NCI-H2227 treated with DMSO at 0.1 percent for 48 hours (cell line): ENCODE data around the gene MAP7D1.
"Not testable (repeated sequence)": the region's sequence is repeated elsewhere in the genome, so short reads cannot be mapped to it uniquely, and the experiment has no call there.

Source experiments
- DNase-seq: peaks from one replicate; lab custom pipeline; 2025; lab: John Stamatoyannopoulos, UW

The MAP7D1 gene

DNA sequence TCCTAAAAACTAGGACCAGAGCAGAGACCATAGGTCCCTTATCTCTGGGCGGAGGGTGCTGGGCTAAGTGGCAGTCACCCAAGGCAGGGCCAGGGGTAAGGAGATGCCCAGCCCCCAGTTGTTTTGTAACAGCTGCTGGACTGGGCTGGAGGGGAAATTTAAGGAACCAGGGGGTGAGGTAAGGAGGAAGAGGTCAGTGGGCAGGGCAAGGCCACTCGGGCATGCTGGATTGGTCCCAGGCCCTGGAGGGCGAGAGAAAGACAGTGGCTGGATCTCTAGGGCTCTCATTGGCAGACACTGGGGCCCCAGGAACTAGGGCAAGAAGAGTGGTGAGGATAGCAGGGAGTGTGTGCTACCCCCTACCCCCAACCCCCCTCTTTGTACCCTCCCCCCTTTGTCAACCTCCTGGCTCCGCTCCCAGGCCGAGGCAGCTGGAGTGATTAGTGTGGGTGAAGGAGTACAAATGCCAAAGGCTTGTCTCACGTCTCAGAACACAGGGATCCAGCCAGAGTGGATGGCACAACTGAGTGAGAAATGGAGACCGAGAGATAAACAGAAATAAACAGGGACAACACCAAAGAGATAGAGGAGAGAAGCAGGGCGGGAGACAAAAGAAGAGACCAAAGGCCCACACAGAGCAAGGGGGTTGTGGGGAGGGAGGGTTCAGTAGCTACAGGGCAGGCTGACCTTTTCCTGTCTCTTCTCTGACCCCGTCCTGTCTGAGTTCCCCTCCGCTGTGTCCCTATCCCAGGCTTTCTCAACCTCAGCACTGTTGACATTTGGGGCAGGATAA lies 47.8 kb downstream of the MAP7D1 start:
- no peak for DNase-seq

DNA sequence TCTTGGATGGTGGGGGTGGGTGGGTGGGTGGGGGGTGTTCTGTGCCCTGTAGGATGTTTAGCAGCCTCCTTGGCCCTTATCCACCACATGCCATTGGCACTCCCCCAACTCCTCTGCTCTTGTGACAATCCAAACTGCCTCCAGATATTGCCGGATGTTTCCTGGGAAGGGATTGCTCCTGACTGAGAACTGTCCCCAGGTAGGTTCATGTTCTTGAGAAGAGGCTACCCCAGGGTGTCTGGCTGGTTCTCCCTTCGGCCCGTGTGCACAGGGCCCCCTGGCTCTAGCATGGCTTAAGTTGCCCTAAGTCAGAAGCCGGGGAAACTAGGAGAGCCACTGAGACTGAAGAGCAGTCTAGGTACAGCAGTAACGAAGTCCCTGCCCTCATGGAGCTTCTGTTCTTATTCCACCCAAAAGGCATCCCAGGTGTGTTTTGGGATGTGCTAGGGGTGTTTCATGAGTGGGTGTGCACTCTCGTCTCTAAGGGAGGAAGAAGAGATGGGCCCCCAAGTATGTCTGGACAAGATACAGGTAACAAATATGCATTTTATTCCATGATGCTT lies 48.5 kb downstream of the MAP7D1 start:
- no peak for DNase-seq

DNA sequence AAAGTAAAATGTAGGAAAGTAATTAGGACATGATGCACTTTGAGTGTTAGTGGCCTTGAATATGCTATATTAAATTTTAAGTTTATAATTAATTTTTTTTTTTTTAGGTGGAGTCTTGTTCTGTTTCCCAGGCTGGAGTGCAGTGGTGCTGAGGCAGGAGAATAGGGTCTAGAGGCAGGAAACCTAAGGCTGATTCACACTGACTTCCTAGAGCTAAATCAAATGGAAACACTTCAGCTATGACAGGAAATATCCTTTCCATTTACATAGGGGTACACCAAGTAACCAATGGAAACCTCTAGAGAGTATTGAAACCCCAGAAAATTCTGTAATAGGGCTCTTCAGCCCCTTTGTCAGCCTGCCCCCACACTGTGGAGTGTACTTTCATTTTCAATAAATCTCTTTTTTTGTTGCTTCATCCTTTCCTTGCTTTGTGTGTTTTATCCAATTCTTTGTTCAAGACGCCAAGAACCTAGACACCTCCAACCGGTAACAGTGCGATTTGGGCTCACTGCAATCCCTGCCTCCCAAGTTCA lies 50.4 kb downstream of the MAP7D1 start:
- no peak for DNase-seq

DNA sequence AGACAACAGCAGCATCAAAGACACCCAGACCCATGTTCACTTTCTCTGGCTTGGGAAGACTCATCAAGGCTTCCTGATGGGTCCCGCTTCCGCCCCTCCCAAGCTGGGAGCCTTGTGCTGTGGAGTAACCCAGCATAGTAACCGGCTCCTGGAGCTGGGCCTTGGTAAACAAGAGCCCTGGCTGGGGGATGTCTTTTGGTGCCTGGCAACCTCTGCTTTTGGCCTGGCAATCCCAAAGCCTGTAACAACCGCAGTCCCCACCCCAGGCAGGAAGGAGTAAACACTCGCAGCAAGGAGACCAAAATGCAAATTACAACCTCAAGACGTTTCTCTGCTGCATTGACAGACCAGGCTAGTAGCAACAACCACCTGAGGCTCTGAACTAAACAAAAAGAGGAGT lies 51.4 kb downstream of the MAP7D1 start:
- DNase-seq = no peak

DNA sequence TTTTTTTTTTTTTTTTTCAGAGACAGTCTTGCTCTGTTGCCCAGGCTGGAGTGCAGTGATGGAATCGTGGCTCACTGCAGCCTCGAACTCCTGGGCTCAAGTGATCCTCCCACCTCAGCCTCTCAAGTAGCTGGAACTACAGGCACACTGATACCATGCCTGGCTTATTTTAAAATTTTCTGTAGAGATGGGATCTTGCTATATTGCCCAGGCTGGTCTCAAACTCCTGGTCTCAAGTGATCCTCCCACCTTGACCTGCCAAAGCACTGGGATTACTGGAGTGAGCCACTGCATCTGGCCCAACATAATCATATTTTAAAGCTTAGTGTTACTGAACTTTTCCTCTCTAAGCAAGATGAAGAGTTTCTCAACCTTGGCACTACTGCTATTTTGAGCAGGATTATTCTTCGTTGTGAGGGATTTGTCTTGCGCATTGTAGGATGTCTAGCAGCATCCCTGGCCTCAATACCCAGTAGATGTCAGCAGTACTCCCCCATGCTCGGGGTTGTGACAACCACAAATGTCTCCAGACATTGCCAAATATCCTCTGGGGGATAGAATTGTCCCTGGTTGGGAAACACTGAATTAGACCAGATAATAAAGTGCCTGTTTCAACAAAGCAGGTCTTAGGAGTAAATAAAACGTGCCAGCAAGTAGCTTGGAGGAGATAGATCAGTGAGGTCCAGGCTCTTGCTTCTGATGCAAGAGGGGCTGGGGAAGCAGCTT lies 53.2 kb downstream of the MAP7D1 start:
- no peak for DNase-seq

DNA sequence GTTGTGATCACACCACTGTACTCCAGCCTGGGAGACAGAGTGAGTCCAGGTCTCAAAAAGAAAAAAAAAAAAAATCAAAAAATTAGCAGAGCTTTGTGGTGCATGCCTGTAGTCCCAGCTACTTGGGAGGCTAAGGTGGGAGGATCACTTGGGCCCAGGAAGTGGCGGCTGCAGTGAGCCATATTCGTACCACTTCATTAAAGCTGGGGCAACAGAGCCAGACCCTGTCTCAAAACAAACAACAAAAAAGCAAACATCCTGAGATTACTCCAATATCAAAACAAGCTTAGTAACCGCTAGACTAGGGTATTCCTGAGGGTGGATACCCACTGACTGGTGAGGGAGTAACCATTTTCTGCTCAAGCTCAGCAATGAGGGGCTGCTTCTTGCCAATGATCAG lies 55.3 kb downstream of the MAP7D1 start:
- DNase-seq = no peak

DNA sequence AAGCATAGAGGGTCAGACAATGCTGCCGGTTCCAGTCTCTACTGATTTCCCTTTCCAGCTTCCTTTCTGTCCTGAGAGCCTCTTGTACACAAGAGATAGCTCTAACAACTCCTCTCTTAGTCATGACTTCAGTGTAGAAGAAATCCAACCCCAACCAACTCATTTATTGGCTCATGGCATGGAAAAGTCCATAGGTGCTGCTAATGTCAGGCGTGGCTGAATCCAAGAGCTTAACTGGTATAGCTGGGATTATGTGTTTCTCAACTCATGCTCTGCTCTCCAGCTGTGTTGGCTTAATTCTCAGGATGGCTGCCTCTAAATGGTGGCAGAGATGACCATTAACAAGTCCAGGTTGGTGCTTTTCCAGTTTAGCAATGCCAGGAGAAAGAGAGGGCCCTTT lies 55.9 kb downstream of the MAP7D1 start:
- DNase-seq = no peak

DNA sequence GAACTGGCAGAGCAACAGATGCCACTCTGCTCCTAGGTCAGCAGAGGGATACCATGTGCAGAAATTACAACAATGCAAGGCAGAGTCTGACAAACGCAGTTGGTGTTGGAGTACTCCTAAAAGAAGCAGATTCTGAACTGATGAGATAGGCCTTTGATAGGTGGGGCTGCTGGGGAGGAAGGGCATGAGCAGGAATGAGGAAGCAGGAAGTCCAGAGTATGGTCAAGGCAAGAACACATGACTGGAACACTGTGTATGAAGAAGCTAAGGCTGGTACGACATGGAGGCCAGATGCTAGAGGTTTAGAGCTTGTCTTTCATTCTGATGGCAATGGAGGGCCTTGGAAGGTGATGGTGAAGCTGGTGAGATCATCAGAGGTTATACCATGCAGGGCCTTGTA lies 56.8 kb downstream of the MAP7D1 start:
- no peak for DNase-seq

DNA sequence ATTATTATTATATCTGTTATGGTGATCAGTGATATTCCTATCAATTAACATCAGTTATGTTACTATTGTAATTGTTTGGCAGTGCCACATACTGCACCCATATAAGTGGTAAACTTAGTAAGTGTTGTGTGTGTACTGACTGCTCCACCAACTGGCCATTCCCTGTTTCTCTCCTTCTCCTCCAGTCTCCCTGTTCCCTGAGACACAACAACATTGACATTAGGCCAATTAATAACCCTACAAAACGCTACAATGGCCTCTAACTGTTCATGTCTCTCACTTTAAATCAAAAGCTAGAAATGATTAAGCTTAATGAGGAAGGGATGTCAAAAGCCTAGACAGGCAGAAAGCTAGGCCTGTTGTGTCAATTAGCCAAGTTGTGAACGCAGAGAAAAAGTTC lies 61.7 kb downstream of the MAP7D1 start:
- no peak for DNase-seq

DNA sequence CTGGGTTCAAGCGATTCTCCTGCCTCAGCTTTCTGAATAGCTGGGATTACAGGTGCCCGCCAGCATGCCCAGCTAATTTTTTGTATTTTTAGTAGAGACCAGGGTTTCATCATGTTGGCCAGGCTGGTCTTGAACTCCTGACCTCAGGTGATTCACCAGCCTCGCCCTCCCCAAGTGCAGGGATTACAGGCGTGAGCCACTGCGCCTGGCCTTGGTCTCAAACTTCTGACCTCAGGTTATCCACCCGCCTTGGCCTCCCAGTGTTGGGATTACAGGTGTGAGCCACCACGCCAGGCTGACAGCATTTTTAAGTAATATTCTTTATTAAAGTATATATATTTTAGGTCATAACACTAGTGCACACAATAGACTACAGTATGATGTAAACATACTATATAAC lies 65.9 kb downstream of the MAP7D1 start:
- not testable (repeated sequence) for DNase-seq

DNA sequence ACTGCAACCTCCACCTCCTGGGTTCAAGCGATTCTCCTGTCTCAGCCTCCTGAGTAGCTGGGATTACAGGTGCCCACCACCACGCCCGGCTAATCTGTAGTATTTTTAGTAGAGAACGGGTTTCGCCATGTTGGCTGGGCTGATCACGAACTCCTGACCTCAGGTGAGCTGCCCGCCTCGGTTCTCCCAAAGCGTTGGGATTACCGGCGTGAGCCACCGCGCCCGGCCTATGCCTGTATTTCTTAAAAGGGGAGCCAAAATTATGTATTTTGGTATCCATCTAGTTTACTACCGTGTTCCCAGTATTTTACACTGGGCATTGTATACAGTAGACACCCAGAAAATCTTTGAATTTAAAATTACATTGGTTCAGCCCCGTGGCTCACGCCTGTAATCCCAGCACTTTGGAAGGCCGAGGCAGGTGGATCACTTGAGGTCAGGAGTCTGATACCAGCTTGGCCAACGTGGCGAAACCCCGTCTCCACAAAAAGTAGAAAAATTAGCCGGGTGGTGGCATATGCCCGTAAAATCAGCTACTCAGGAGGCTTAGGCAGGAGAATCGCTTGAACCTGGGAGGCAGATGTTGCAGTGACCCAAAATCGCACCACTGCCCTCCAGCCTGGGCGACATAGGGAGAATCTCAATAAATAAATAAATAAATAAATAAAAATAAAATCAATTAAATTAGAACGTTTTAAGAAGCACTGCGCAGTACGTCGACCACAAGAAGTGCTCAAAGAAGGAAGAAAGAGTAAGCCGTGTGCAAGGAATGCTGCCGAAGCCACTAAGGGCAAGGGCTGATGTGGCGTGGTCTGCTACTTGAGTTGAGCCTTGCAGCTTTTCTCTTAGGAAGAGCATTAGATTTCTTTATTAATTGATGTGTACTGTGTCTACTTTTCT lies 66.8 kb downstream of the MAP7D1 start:
- DNase-seq = peak; percentile 66

DNA sequence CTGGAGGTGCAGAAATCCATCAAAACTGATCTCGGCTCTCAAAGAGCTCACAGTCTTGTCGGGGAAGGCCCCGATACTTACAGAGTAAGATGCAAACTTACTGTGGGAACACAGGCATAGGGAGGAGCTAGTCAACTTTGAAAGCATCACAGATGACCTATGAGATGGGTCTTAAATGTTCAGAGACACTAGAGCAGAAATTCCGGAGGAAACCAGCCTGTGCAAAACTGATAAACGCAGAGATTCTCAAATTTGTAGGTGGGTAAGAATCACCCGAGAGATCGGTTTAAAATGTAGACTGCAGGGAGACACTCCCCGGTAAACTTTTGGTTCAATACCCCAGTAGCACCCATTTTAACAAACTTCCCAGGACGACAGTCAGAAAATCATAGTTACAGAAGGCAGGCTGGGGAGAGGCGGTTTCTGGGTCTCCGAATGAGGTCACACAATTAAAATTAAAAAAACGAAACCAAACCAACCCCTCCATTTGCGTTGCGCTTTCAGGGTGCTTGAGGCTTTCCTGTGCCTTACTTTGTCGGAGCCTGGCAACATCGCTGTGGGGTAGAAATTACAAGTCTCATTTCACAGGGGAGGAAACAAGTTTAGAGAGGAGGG lies 67.5 kb downstream of the MAP7D1 start:
- peak; percentile 66 for DNase-seq

DNA sequence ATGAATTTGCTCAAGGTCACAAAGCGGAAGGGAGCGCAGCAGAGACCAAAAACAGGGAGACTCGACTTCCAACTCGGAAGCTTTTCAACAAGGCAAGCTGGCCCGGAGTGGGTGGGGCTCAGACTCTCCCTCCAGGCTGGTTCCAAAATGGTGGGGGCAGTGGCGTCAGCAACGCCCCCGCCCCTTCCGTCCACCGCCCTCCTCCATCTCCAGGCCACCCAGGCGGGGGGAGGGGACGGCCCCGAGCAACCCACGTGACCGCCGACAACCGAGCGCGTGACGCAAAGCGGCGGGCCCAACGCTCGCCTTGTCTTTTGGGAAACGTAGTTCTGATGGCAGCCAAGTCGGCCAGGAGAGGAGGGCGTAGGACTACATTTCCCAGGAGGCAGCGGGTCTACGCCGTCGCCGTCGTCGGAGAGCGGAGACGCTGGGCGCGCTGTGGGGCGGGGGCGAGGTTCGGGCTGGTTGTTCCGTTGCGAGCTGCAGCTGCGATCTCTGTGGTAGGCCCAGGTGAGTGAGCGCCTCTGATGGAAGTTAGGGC lies 68.1 kb downstream of the MAP7D1 start, which contains the start of gene THRAP3:
Gene THRAP3 (plus strand): TSS at position 448 of the 541 bp plus-strand sequence. CDS start 58,121 bp downstream, outside the sequence.
- peak; percentile 98 for DNase-seq

DNA sequence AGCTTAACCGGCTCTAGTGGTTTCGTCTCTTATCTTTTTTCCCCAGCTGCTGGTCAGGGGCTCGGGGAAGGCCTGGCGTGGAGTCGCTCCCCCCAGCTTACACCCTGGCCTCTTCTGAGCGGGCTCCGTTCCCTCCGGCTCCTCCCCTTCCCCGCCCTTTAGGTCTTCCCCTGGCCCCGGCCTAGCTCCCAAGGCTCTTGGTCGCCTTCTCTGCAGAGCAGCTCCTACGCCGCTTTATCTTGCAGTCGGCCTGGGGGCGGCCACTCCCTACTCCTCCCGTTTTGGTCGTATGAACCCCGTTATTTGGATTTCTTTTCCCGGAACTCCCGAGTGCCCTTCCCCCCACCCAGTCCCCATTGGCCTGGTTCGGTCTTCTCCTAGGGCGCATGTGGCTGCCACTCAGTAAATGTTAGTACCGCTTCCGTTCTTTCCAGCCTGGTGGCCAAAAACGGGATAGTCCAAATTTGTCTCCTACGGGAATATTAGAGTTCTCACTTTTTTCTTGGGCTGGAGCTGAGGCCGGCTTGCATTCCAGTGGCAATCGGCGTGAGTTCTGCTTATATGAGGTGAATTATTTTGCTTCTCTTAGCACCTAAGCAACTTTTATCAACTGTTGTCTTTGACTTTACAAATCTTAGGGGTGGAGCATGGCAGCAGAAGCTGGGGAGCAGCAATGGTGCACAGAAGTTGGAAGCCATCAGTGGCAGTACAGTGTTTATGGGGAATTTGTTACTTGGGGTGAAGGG lies 68.8 kb downstream of the MAP7D1 start:
- peak; percentile 92 for DNase-seq

DNA sequence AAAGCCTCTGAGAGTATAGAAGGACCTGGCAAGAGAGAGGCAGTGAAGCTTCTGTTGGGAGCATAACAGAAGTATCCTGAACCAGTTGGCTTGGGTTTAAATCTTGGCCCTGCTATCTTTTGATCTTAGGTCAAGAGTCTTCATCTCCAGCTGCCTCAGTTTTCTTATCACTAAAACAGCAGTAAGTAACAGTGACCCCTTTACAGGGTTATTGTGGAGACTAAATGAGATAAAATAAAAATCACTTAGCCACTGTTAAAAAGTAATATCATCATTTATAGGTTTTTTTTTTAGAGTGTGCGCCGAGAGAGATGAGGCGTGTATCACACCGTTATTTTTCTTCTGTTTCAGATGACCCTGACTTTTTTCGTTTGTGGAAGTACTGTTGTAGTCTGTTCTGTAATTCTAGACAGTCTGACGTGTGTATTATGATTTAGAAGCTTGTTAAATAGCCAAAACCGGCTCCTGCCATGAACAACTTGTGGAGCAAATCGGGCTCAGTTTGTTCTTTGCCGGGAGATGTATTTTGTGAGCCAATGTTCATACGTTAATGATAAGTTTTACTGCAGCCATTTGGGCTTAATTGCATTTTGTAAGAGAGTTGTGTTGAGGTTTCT lies 69.4 kb downstream of the MAP7D1 start:
- no peak for DNase-seq

DNA sequence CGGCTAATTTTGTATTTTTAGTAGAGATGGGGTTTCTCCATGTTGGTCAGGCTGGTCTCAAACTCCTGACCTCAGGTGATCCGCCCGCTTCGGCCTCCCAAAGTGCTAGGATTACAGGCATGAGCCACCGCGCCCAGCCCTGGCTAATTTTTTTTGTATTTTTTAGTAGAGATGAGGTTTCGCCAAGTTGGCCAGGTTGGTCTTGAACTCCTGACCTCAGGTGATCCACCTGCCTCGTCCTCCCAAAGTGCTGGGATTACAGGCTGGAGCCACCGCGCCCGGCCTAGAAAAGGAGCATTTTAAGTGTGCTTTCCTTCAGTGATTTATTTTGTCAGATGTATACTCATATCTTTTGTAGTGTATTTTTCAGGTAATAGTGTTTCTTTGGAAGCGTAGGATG lies 74.3 kb downstream of the MAP7D1 start:
- DNase-seq = not testable (repeated sequence)
